Stimulated activated CD4-positive, alpha-beta T cell treated with anti-CD3 and anti-CD28 coated beads, Interleukin-4, amount 100 ng/mL, for 24 hours (primary cell): ENCODE measurements around the gene PYDC1.
"Not testable (repeated sequence)": the region's sequence is repeated elsewhere in the genome, so short reads cannot be mapped to it uniquely, and the experiment has no call there.

ENCODE experiments used
- DNase-seq: peaks from one replicate; pipeline ENCODE4 v3.0.0-alpha.2; 2020

The PYDC1 gene

GRCh38 chr16:31221357-31222160 is 4.6 kb upstream of the PYDC1 start:
- DNase-seq: no peak

DNA sequence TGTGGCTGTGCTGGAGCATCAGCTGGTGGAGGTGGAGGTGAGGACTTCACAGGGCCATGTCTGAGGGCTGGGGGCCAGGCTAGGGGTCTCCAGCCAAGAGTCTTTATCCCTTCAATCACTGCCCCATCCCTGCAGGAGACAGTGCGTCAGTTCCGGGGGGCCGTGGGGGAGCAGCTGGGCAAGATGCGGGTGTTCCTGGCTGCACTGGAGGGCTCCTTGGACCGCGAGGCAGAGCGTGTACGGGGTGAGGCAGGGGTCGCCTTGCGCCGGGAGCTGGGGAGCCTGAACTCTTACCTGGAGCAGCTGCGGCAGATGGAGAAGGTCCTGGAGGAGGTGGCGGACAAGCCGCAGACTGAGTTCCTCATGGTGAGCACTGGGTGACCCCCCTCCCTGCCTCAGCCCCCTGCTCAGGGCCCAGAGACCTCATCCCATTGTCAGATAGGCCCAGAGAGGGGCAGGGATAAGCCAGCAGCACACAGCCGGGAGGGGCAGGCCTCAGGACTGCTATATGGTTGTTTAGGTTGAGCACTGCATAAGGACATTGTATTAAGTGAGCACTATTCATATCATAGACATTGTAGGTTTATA is 2.3 kb upstream of the PYDC1 start:
- DNase-seq: no peak

GRCh38 chr16:31217136-31217530 is 198 bp upstream of the PYDC1 start:
- no peak for DNase-seq

DNA sequence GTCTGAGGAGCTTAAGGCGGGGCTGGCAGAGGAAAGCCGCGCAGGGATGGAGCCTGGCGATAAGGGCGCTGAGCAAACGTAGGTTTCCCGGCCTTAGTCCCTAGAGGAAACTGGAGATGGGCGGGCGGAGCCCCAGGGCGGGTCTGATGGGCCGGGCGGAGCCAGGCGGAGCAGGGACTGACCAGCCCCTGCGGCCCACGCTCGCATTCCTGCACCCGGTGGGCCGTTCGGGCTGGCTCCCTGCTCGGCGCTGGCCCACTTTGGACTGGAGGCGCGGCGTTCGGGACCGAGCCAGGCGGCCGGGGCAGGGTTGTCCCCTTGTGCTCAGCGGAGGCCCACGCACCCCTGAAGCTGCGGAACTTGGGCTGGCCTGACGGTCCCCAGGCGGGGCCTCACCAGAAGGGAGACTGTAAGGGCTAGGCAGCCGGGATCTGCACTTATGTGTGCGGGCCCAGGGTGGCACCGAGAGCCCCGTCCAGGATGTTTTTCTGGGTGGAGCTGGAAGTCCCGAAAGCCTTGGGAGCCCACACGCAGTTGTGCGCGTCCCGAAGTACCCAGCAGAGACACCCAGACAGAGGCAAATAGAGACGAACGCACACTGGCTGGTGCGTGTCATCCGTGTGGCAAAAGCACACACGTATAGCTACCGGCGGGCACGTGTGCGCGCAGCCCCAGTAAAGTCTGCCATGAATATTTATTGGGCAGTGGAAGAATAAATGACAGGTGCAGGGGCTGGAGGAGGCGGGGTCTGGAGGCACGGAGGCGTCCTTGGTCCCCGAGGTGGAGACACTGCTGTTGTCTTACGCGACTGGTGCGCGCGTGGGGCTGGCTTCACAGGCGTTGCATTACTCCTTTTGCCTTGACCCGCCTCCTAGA is 1.4 kb downstream of the PYDC1 start:
- no peak for DNase-seq

DNA sequence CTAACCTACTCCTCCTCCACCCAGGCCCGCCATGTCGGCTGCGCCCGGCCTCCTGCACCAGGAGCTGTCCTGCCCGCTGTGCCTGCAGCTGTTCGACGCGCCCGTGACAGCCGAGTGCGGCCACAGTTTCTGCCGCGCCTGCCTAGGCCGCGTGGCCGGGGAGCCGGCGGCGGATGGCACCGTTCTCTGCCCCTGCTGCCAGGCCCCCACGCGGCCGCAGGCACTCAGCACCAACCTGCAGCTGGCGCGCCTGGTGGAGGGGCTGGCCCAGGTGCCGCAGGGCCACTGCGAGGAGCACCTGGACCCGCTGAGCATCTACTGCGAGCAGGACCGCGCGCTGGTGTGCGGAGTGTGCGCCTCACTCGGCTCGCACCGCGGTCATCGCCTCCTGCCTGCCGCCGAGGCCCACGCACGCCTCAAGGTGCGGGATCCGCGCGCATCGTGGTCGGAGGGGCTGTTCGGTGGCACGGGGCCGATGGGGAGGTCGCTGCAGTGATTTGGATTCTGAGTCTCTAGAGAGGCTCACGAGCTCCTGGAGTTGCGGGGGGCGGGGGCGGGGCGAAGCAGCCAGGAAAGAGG is 2.1 kb downstream of the PYDC1 start:
- DNase-seq: no peak

- DNase-seq: no peak
Observed at GRCh38 chr16:31213877-31214707, 2.8 kb downstream of the PYDC1 start, which contains the start of gene TRIM72. TSS of gene TRIM72 (plus strand) at chr16:31214119. CDS start at chr16:31214739, 620 bp downstream.

DNA sequence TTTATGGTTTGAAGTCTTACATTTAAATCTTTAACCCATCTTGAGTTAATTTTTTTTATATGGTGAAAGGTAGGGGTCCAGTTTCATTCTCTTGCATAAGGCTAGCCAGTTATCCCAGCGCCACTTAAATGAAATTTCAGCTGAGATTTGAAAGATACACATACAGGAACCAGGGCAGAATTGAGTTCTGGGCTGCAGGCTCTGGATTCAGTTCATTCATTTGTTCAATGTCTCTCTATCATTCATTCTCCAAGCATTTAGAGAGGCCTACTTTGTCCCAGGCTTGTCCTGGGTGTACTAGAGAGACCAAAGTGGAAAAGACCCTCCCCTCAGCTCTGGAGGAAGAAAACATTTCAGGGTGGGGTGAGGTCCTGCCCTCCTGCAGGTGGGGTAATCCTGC is 3.6 kb downstream of the PYDC1 start:
- no peak for DNase-seq

GRCh38 chr16:31206776-31207175 is 10.2 kb downstream of the PYDC1 start:
- no peak for DNase-seq

- DNase-seq: no peak
Observed at GRCh38 chr16:31204871-31205666, 11.9 kb downstream of the PYDC1 start.

DNA sequence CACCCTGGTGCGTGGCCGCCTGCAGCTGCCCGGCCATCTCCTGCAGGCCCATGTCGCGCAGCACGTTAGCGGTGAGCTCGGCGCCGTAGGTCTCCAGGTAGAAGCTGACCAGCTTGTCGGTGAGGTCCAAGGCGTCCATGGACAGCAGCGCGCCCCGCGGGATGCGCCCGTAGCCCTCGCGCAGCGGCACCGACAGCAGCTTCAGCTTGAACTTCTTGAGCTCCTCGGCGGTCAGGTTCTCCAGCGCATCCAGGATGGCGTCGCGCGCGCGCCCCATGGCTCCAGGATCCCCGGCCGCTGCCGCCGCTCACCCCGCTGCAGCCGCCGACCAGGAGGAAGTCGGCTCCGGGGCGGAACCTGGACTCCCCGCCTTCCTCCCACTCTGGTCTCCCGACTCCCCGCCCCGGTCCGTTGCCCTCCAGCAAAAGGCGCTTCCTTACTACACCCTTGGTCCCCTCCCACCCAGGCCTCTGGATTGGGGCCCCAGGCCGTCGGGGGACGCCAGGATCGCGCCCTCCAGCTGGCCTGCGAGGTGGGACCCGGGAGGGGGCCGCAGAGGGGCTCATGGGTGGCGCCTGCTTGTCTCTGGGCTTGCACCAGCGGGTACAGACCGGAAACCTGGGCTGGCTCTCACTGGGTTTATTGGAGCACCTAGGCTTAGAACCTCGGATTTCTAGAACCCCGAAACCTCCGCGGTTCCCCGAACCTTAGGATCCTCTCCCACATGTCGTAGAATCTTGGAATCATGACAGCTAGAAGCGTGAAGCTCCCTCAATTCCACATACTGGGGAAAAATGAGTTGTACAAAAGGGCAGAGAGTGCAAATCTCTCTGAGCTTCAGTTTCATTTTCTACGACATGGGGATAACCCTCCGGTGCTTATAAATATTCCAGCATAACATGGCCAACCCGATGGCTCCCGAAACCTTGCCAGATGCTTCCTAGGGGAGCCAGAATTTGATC is 14.2 kb downstream of the PYDC1 start, which contains the start of gene PYCARD:
Gene PYCARD (minus strand): TSS at position 347 of the 962 bp plus-strand sequence. CDS start 70 bp downstream, at position 277.
- DNase-seq: no peak

DNA sequence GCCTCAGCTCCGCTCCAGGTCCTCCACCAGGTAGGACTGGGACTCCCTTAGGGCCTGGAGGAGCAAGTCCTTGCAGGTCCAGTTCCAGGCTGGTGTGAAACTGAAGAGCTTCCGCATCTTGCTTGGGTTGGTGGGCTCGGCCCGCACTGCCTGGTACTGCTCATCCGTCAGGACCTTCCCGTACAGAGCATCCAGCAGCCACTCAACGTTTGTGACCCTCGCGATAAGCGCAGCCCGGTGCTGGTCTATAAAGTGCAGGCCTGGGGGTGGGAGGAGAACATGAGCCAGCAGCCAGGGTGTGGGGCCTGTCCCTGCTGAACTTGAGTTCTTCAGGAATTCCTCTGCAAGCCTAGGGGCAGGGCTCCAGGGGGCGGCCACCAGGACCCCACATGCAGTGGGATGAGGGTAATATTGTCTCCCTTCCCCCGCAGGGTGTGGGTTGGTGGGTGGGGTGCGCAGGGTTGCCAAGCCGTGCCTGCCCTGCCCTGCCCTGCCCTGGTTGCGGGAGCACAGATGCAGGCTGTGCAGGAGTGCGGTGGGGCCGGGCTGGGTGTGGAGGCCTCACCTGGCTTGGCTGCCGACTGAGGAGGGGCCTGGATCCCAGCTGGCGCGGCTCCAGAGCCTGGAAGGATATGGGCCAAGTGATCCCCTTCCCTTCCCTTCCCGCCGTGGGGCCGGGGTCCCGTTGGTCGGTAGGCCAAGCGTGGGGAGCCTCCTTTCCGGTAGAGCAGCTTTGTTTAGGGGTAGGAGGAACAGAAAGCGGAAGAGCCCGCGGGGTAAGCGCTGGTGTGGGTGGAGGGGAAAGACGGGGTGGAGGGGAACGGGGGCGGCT is 15.1 kb downstream of the PYDC1 start:
- peak; percentile 25 for DNase-seq

DNA sequence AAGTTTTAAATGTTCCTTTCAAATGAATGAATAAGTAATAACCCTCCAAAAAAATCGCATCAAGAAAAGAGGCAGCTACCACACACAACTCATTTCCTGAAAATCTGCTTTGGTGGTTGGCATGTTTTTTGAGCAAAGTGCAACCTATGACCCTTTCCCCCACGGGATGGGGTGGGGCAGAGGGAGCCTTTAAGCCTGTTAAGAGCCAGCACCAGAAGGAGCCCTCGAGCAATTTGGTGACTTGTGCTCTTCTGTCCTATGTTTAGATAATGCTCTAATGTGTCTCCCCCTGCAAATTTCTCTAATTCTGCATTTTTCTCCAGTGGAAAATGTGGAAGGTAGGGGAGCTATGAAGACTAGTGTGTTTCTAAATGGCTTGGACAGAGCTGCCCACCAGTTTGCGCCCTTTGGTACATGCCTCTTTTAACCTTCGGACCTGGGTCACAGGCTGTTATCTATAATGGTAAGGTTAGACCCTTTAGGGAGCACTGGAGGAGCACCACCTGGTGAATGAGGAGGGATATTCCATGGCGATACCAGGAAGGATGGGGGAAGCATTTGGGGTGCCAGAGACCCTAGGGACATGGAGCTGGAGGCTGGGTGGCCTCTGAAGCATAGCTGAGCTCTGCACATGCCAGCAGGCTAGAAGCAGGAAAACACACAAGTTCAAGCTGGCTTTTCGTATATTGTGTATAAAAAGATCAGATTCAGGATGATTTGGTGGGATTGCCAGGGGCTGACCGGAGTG is 15.9 kb downstream of the PYDC1 start:
- peak; percentile 49 for DNase-seq

GRCh38 chr16:31200111-31200510 is 16.8 kb downstream of the PYDC1 start:
- not testable (repeated sequence) for DNase-seq

GRCh38 chr16:31199430-31200041 is 17.4 kb downstream of the PYDC1 start:
- no peak for DNase-seq

GRCh38 chr16:31198207-31198882 is 18.6 kb downstream of the PYDC1 start:
- DNase-seq: no peak

GRCh38 chr16:31196324-31197088 is 20.4 kb downstream of the PYDC1 start:
- DNase-seq: no peak
